Measurements from ENCODE around the gene ZMAT2.
"Not testable (repeated sequence)": the region's sequence is repeated elsewhere in the genome, so short reads cannot be mapped to it uniquely, and the experiment has no call there.

ZMAT2 gene

DNA sequence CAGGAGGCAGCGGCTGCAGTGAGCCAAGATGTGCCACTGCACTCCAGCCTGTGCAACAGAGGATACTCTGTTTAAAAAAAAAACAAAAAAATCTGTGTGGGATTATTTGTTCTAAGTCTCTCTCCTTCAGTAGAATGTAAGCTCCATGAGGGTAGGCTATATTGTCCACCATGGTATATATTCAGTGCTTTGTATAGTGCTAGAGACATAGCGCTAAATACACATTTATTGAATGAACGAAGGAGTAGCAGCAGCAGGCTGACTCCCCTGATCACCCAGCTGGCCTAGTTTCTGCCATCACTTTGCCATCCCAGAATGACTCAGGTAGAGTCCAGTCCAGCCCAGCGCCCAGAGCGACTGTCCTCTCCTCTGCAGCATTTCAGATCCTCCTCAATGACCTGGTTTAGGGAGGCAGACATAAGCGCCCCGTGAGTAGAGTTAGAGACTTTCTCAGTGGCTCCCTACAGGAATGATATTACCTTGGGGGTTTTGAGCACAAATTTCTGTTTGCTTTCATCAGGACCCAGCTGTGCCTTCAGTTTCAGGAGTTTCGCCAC, 9.8 kb upstream of the ZMAT2 start:
- no peak for DNase-seq (ENCODE audit: low spot score in 2 of 2)

GRCh38 chr5:140690941-140691924, 9.0 kb upstream of the ZMAT2 start, which contains the start of the genes HARS1 and HARS2:
HARS1 (minus strand) TSS chr5:140691370; CDS start chr5:140691304, 66 bp downstream.
HARS2 (plus strand) TSS chr5:140691455; CDS start chr5:140691649, 194 bp downstream.
- peaks cover 85% of the 10 kb centered on the region for H3K36me3 Mint-ChIP-seq
- no peaks in the 10 kb centered on the region for H3K9me3 Mint-ChIP-seq
- H3K27ac Mint-ChIP-seq, result peak within 1 kb of the TSS; percentile 96

More for the DNA sequence above, 9.8 kb upstream of the ZMAT2 start:
- Mint-ChIP-seq H3K27ac (peak overlapping the region; percentile 96), H3K4me1 (peaks cover 29% of the 10 kb centered on the region), H3K36me3 (peaks cover 85% of the 10 kb centered on the region), H3K9me3 (no peaks in the 10 kb centered on the region), H3K4me3 (peak overlapping the region; percentile 97)
- ATAC-seq, result peak; percentile 4

DNA sequence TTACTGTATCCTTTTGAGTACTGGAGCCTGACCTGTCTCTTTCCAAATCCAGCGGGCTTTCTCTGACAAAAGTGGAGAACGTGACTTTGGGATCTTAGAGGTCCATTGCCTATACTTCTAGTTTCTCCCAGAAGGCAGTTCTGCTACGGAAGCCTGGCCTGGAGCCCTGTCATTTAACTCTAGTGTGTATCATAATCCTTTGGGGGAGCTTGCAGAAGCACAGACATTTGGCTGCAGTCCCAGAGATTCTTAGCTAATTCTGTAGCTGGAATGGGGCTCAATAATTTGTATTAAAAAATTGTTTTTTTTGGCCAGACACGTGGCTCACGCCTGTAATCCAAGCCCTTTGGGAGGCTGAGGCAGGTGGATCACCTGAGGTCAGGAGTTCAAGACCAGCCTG, 6.0 kb upstream of the ZMAT2 start:
- no peak overlapping the region for H3K4me3 Mint-ChIP-seq
- ATAC-seq (no peak), DNase-seq (ENCODE audit: low spot score in 2 of 2) (no peak)
- H3K4me1 Mint-ChIP-seq, result peaks cover 29% of the 10 kb centered on the region
- H3K27ac Mint-ChIP-seq, result no peak overlapping the region
- peaks cover 85% of the 10 kb centered on the region for H3K36me3 Mint-ChIP-seq
- H3K9me3 Mint-ChIP-seq, result no peaks in the 10 kb centered on the region

More at GRCh38 chr5:140690941-140691924, 9.0 kb upstream of the ZMAT2 start, which contains the start of the genes HARS1 and HARS2:
- peak within 1 kb of the TSS; percentile 97 for H3K4me3 Mint-ChIP-seq
- ATAC-seq, result peak; percentile 97
- peak; percentile 63 to 91 for DNase-seq (ENCODE audit: low spot score in 2 of 2)
- H3K4me1 Mint-ChIP-seq, result peaks cover 29% of the 10 kb centered on the region

GRCh38 chr5:140696891-140697492, 3.3 kb upstream of the ZMAT2 start:
- ATAC-seq (no peak), DNase-seq (ENCODE audit: low spot score in 2 of 2) (no peak)
- H3K4me3 Mint-ChIP-seq, result no peak overlapping the region
- no peaks in the 10 kb centered on the region for H3K9me3 Mint-ChIP-seq
- H3K4me1 Mint-ChIP-seq, result peaks cover 28% of the 10 kb centered on the region
- H3K27ac Mint-ChIP-seq, result peak overlapping the region; percentile 60
- H3K36me3 Mint-ChIP-seq, result peaks cover 95% of the 10 kb centered on the region

DNA sequence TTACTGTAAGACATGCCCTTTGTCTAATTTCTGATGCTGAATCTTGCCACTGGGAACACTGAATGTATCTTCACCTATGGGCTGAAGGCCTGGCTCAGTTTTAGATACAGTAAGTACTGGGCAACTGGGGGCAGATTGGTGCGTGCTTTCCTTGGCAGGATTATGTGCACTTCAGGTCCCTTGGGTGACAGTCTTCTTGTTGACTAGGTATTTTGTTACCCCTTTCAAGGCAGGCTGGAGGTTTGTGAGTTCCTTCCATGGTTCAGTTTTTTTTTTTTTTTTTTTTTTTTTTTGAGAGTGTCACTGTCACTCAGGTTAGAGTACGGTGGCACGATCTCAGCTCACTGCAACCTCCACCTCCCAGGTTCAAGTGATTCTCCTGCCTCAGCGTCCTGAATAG, 7.6 kb downstream of the ZMAT2 start:
- Mint-ChIP-seq H3K27ac (no peak overlapping the region), H3K9me3 (no peaks in the 10 kb centered on the region), H3K4me3 (no peak overlapping the region), H3K4me1 (peaks cover 19% of the 10 kb centered on the region), H3K36me3 (peaks cover 73% of the 10 kb centered on the region)
- no peak for DNase-seq (ENCODE audit: low spot score in 2 of 2)
- no peak for ATAC-seq

DNA sequence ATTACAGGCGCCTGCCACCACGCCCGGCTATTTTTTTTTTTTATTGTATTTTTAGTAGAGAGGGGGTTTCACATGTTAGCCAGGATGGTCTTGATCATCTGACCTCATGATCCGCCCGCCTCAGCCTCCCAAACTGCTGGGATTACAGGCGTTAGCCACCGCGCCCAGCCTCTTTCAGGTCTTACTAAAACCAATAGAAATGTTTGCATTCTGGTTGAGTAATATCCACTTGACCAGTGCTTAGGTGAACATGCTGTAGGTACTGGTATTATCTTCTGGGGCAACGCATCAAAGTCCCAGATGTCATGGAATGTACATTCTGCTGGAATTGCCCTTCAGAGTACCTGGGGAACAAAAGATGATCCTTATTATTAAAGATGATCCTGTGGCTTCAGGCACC, 8.5 kb downstream of the ZMAT2 start:
- not testable (repeated sequence) for DNase-seq (ENCODE audit: low spot score in 2 of 2); ATAC-seq; H3K9me3 Mint-ChIP-seq; H3K4me3 Mint-ChIP-seq
- Mint-ChIP-seq H3K36me3 (peaks cover 63% of the 10 kb centered on the region), H3K4me1 (peaks cover 24% of the 10 kb centered on the region), H3K27ac (peak overlapping the region; percentile 99)

DNA sequence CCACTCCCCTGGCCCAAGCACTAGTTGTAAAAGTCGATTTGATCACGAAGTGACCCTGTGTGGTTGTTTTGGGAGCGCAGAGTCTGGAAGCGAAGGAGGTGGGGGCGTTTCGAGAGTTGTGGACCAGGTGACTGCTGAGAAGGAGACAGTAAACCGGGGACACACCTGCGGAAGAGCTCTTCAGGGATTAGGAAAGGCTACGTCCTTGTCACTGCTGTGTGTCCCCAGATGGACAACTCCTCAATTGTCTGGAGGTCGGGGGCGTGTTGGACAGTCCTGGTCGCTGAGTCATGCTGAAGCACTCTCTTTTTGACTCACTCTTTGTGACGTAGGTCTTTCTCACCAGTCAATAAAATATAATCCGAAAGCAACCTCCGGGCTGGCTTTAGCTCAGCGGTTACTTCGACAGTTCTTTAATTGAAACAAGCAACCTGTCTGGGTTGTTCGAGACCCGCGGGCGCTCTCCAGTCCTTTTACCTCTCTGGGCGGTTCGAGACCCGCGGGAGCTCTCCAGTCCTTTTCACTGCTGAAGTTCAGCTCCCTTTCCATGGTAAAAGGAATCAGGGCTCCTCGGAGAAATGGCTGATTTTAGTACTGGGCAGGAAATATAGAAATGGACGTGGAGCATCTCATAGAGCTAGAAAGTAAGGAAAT, 10.8 kb downstream of the ZMAT2 start:
- peak; percentile 86 to 98 for DNase-seq (ENCODE audit: low spot score in 2 of 2)
- Mint-ChIP-seq H3K27ac (peak overlapping the region; percentile 99), H3K36me3 (peaks cover 41% of the 10 kb centered on the region), H3K9me3 (no peaks in the 10 kb centered on the region), H3K4me1 (peaks cover 24% of the 10 kb centered on the region), H3K4me3 (peak overlapping the region; percentile 82)
- peak; percentile 94 for ATAC-seq

- Mint-ChIP-seq H3K4me3 (peak overlapping the region; percentile 82), H3K36me3 (peaks cover 33% of the 10 kb centered on the region), H3K27ac (peak overlapping the region; percentile 99), H3K4me1 (peaks cover 24% of the 10 kb centered on the region), H3K9me3 (no peaks in the 10 kb centered on the region)
- no peak for DNase-seq (ENCODE audit: low spot score in 2 of 2)
- no peak for ATAC-seq
Measured at GRCh38 chr5:140711794-140712193, 11.5 kb downstream of the ZMAT2 start.

DNA sequence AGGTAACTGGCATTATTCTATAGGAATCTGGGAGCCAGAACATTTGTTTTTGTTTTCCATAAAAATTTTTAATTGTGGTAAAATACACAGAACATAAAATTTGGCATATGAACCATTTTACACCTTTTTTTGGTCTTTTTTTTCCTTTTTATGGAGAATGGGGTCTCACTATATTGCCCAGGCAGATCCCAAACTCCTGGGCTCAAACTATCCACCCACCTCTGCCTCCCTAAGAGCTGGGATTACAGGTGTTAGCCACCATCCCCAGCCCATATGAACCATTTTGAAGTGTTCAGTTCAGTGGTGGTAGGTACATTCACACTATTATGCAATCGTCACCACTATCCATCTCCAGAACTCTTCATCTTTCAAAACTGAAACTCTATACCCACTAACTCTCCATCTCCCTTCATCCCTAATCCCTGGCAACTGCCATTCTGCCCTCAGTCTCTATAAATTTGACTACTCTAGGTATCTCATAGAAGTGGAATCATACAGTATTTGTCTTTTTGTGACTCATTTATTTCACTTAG, 13.4 kb downstream of the ZMAT2 start:
- peaks cover 27% of the 10 kb centered on the region for H3K36me3 Mint-ChIP-seq
- no peaks in the 10 kb centered on the region for H3K9me3 Mint-ChIP-seq
- ATAC-seq, result no peak
- peaks cover 24% of the 10 kb centered on the region for H3K4me1 Mint-ChIP-seq
- H3K4me3 Mint-ChIP-seq, result no peak overlapping the region
- DNase-seq (ENCODE audit: low spot score in 2 of 2), result no peak
- H3K27ac Mint-ChIP-seq, result no peak overlapping the region

DNA sequence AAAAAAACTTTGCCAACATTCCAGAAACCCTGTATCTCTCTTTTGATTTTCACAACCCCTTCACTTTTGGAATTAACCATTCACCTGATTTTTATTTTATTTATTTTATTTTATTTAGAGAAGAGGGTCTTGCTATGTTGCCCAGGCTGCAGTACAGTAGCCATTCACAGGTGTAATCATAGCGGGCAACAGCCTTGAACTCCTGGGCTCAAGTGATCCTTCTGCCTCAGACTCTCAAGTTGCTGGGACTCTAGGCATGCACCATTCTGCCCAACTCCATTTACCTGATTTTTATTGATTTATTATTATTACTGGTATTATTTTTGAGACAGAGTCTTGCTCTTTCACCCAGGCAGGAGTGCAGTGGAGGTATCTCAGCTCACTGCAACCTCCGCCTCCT, 16.0 kb downstream of the ZMAT2 start:
- not testable (repeated sequence) for H3K27ac Mint-ChIP-seq; DNase-seq (ENCODE audit: low spot score in 2 of 2); ATAC-seq; H3K9me3 Mint-ChIP-seq; H3K4me3 Mint-ChIP-seq
- Mint-ChIP-seq H3K4me1 (peaks cover 21% of the 10 kb centered on the region), H3K36me3 (peaks cover 14% of the 10 kb centered on the region)

DNA sequence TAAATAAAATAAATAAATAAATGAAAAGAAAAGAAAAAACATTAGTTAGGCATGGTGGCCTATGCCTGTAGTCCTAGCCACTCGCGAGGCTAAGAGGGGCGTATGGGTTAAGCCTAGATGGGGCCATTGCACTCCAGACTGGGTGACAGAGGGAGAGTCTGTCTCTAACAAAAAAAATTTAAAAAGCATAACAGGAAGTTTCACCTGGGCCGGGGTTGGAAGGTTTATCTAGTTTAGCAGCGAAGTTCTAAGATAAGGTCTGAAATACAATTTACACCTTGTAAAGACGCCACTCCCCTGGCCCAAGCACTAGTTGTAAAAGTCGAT, 18.0 kb downstream of the ZMAT2 start:
- Mint-ChIP-seq H3K27ac (no peak overlapping the region), H3K36me3 (peaks cover 5% of the 10 kb centered on the region), H3K4me3 (no peak overlapping the region), H3K4me1 (peaks cover 7% of the 10 kb centered on the region), H3K9me3 (no peaks in the 10 kb centered on the region)
- no peak for ATAC-seq
- DNase-seq (ENCODE audit: low spot score in 2 of 2), result no peak

- Mint-ChIP-seq H3K4me1 (peaks cover 11% of the 10 kb centered on the region), H3K36me3 (peaks cover 14% of the 10 kb centered on the region)
- H3K4me3 Mint-ChIP-seq; H3K27ac Mint-ChIP-seq; DNase-seq (ENCODE audit: low spot score in 2 of 2); H3K9me3 Mint-ChIP-seq; ATAC-seq: not testable (repeated sequence)
Measured at GRCh38 chr5:140720738-140721137, 20.5 kb downstream of the ZMAT2 start.

GRCh38 chr5:140721395-140721794, 21.1 kb downstream of the ZMAT2 start:
- peaks cover 17% of the 10 kb centered on the region for H3K4me1 Mint-ChIP-seq
- not testable (repeated sequence) for H3K27ac Mint-ChIP-seq, H3K9me3 Mint-ChIP-seq

DNA sequence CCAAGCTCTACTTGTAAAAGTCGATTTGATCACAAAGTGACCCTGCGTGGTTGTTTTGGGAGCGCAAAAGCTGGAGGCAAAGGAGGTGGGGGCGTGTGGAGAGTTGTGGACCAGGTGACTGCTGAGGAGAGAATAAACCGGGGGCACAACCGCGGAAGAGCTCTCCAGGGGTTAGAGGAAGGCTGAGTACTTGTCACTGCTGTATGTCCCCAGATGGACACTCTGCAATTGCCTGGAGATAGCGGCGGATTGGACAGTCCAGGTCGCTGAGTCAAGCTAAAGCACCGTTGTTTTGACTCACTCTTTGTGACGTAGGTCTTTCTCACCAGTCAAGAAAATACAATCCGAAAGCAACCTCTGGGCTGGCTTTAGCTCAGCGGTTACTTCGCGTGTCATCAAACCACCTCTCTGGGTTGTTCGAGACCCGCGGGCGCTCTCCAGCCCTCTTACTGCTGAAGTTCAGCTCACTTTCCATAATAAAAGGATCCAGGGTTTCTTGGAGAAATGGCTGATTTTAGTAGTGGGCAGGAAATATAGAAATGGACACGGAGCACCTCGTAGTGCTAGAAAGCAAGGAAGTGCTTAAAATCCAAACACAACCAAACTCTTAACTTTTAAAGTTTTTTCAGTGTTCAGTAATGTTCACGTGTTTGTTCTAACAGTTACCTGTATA, 25.7 kb downstream of the ZMAT2 start:
- H3K4me1 Mint-ChIP-seq, result peaks cover 24% of the 10 kb centered on the region
- ATAC-seq, result peak; percentile 97
- peaks cover 22% of the 10 kb centered on the region for H3K36me3 Mint-ChIP-seq
- DNase-seq (ENCODE audit: low spot score in 2 of 2), result peak; percentile 74 to 93
- peak overlapping the region; percentile 99 for H3K27ac Mint-ChIP-seq
- H3K9me3 Mint-ChIP-seq, result peaks cover 3% of the 10 kb centered on the region
- peak overlapping the region; percentile 67 for H3K4me3 Mint-ChIP-seq

More at GRCh38 chr5:140721395-140721794, 21.1 kb downstream of the ZMAT2 start:
- ATAC-seq; H3K4me3 Mint-ChIP-seq; DNase-seq (ENCODE audit: low spot score in 2 of 2): not testable (repeated sequence)
- peaks cover 20% of the 10 kb centered on the region for H3K36me3 Mint-ChIP-seq
